GM21723 (cell line): Measurements from ENCODE around the gene IRX3.

Source experiments
- ATAC-seq: cut with Tn5 transposase; IDR thresholded peaks from one replicate; pipeline ENCODE4 v1.9.1; 2021; ENCODE audit warnings: mild to moderate bottlenecking, moderate library complexity; ENCODE audit not compliant: unreplicated experiment

Gene IRX3

GRCh38 chr16:54291656-54292487, 5.3 kb upstream of the IRX3 start:
- ATAC-seq = no peak

GRCh38 chr16:54290833-54291655, 4.5 kb upstream of the IRX3 start:
- no peak for ATAC-seq

GRCh38 chr16:54289945-54290832, 3.6 kb upstream of the IRX3 start:
- ATAC-seq = no peak

GRCh38 chr16:54289242-54289944, 2.8 kb upstream of the IRX3 start:
- ATAC-seq = no peak

- ATAC-seq = no peak
Measured at GRCh38 chr16:54288835-54289241, 2.3 kb upstream of the IRX3 start.

- ATAC-seq = no peak
Measured at GRCh38 chr16:54288030-54288834, 1.6 kb upstream of the IRX3 start.

- no peak for ATAC-seq
Measured at GRCh38 chr16:54287131-54288029, 793 bp upstream of the IRX3 start.

- ATAC-seq = no peak
Measured at GRCh38 chr16:54286090-54286365, 559 bp downstream of the IRX3 start.

GRCh38 chr16:54285414-54286089, 1.0 kb downstream of the IRX3 start:
- ATAC-seq = no peak

- no peak for ATAC-seq
Measured at GRCh38 chr16:54284931-54285413, 1.6 kb downstream of the IRX3 start.

- ATAC-seq = no peak
Measured at GRCh38 chr16:54284319-54284930, 2.2 kb downstream of the IRX3 start.

- no peak for ATAC-seq
Measured at GRCh38 chr16:54283725-54284318, 2.8 kb downstream of the IRX3 start.

- ATAC-seq = no peak
Measured at GRCh38 chr16:54282928-54283724, 3.5 kb downstream of the IRX3 start.

- no peak for ATAC-seq
Measured at GRCh38 chr16:54282202-54282927, 4.2 kb downstream of the IRX3 start.

- ATAC-seq = no peak
Measured at GRCh38 chr16:54281535-54282201, 4.9 kb downstream of the IRX3 start.
